HEK293 (cell line): Measurements from ENCODE around the gene NUFIP1.

ENCODE experiments used
- CTCF ChIP-seq: fragments of 450-650 bp; formaldehyde crosslinking; IDR thresholded peaks from 2 replicates; pipeline ENCODE4 v1.5.1; 2016; ENCODE audit warnings: missing biosample characterization, missing genetic modification characterization
- ZNF174 ChIP-seq: fragments of 450-650 bp; formaldehyde crosslinking; IDR thresholded peaks from 2 replicates; pipeline ENCODE4 v1.5.0; 2017; ENCODE audit warnings: missing biosample characterization, mild to moderate bottlenecking, missing genetic modification characterization

- TF ChIP-seq CTCF (no peak), ZNF174 (tag by site-specific recombination) (no peak)
These were observed 81.0 kb downstream of the NUFIP1 start for GRCh38 chr13:44908266-44908665.
